GM19397 (cell line): ENCODE measurements around the gene MYPN.
"Not testable (repeated sequence)": the region's sequence is repeated elsewhere in the genome, so short reads cannot be mapped to it uniquely, and the experiment has no call there.

ENCODE experiments used
- ATAC-seq: cut with Tn5 transposase; IDR thresholded peaks from one replicate; pipeline ENCODE4 v1.9.1; 2021; ENCODE audit warnings: mild to moderate bottlenecking, moderate library complexity; ENCODE audit not compliant: unreplicated experiment

The MYPN gene

GRCh38 chr10:68223535-68224165 lies 114.4 kb downstream of the MYPN start:
- ATAC-seq: no peak

- no peak for ATAC-seq
These were observed 115.5 kb downstream of the MYPN start for GRCh38 chr10:68224810-68225209.

DNA sequence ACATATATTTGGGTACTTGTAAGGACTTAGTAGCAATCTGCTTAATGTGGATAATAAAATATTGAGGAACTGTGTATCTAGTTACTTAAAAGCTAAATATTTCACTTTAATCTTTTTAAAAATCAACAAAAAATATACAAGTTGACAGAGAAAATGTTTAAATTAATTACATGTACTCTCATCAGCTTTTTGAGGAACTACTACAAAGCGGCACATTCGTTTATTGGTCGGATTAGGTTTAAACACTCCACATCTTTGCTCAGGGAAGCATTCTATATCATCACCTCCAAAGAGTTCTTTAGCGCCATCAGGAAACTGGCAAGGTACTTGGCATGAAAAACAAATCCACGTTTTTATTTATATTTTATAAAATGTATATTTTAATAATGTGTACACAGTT lies 121.0 kb downstream of the MYPN start:
- no peak for ATAC-seq

DNA sequence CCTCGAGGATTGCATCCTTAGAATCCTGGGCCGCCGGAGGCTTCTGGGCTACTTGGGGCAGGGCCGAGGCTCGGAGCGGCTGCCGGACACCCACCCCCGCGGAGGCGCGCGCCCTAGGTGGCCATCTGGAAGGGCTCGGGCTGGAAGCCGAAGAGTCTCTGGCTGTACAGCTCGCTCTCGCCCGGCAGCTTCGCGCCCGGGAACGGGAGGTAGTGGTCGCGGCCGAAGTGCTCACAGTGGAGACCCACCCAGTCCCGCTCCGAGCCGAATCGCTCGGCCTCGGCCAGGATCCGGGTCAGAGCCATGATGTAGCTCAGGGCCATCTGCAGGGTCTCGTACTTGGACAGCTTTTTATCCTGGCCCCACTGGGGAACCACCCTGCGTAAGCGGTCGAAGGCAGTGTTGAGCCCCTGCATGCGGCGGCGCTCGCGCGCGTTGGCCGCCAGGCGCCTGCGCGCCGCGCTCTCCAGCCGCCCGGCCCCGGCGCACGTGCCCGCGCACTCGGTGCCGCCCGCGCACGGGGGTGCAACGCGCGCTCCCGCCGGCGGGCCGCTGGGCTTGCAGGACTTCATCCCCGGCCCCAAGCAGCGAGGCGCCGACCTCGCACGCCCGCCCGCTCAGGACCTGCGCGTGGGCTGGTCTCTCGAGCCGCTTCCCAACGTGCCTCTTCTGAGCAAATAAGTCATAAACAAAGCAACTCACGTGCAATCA lies 122.0 kb downstream of the MYPN start:
- ATAC-seq: peak; percentile 97

DNA sequence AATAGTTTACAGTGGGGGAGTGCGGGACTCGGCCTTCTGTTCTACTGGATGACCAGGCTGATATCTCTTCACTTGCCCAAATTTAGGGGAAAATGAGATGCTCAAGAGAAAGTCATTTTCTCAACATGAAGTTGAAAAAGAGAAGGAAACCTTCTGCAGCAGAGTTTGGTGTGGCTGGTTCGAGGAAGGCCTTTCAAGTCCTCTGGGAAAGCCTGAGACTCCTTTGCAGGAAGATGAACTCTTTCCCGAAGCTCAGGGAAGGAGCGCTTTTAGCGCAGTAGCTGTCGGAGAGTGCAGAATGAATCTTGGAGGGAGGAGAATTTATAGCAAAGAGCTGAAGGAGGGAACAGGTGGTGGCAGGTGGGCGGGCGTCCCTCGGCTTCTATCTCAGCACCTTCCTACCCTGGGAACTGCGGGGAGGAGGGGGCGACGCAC lies 122.5 kb downstream of the MYPN start, which contains the start of gene ATOH7:
Gene ATOH7, minus strand, starts transcription at position 297 of the 435 bp plus-strand sequence. CDS start 436 bp downstream, outside the sequence.
- no peak for ATAC-seq

- no peak for ATAC-seq
These were observed 123.8 kb downstream of the MYPN start for GRCh38 chr10:68233046-68233445.

- no peak for ATAC-seq
These were observed 125.8 kb downstream of the MYPN start for GRCh38 chr10:68235111-68235510.

DNA sequence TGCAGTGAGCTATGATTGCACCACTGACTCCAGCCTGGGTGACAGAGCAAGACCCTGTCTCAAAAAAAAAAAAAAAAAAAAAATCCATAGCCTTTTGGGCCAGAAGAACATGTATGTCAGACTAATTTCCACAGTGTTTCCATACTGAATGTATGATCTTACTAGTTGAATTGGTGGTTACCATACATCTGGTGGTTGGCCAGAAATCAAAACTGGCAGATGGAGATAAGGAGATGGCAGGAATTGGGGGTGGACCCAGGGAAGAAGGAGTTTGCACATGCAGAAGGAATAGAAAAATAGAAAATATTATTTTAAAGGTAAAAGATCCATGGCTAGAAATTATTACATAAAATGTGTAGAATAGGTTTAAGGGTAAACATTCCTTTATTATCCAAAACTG lies 126.3 kb downstream of the MYPN start:
- no peak for ATAC-seq

- no peak for ATAC-seq
These were observed 127.9 kb downstream of the MYPN start for GRCh38 chr10:68237173-68237572.

- no peak for ATAC-seq
These were observed 129.1 kb downstream of the MYPN start for GRCh38 chr10:68238371-68238770.

DNA sequence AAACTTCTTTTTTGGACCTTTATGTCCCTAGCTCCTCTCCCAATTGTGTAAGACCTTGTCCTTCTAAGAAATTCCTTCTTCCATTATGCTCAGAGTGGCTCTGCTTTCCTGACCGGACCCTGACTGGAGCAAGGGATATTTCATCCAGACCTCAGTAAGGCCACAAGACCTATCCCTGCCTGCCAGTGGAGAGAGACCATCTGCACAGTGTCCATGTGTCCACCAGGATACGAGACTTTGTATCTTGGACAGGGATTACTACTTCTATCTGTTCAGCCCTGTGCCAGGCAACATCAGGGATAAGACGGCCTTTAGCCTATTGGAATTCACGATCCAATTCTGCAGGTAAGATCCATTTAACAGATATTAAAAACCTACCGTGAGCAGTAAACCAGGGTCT lies 129.8 kb downstream of the MYPN start:
- ATAC-seq: no peak

GRCh38 chr10:68239596-68240150 lies 130.4 kb downstream of the MYPN start:
- ATAC-seq: no peak

- no peak for ATAC-seq
These were observed 132.8 kb downstream of the MYPN start for GRCh38 chr10:68242051-68242450.

DNA sequence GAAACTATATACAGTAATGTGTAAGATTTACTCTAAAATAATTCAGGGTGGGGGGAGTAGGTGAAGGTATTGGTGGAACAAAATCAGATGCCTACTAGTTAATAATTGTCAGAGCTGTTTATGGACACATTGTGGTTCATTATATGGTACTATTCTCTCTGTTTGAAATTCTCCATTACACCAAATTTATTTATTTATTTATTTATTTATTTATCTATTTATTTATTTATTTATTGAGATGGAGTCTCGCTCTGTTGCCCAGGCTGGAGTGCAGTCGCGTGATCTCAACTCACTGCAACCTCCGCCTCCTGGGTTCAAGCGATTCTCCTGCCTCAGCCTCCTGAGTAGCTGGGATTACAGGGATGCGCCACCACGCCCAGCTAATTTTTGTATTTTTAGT lies 137.1 kb downstream of the MYPN start:
- ATAC-seq: not testable (repeated sequence)

- ATAC-seq: no peak
These were observed 138.6 kb downstream of the MYPN start for GRCh38 chr10:68247931-68248330.

- no peak for ATAC-seq
These were observed 140.0 kb downstream of the MYPN start for GRCh38 chr10:68249297-68249696.

GRCh38 chr10:68251151-68251550 lies 141.9 kb downstream of the MYPN start:
- ATAC-seq: no peak

DNA sequence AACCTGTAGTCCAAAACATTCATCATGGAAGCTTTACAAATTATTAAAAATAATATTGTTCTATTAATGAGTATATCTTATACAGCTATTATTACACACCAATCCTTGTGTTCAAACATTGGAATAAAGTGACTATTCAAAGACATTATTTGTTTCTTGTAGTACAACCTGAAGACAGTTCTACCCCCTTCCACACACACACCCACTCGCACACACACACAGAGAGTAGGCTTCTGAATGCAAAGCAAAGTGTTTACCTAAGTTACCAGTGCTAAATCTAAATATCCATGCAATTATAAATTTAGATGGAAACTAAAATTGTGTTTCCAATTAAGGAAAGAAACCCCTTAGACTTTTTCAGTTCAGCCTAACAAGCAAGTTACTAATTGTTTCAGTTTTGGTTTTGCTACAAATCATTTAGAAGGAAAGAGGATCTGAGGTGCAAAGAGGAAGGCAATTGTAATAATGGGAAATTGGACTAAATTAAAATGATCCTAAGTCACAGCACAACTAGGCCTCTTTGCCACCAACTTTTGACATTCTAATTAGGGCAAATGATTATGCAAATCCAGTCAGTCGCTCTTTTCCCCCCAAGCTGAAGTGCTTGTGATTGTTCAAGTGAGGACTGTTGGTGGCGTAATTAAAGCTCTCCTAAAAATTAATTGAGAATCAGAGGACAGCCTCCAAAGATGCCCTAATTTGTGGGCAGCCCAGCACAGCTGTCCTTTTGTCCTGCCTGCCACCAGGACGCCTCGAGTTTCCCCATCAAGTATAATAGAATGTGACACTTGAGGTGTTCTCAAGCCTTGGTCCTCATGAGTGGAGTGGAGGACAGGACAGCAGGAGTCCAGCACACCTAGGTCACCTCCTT lies 142.6 kb downstream of the MYPN start:
- no peak for ATAC-seq

DNA sequence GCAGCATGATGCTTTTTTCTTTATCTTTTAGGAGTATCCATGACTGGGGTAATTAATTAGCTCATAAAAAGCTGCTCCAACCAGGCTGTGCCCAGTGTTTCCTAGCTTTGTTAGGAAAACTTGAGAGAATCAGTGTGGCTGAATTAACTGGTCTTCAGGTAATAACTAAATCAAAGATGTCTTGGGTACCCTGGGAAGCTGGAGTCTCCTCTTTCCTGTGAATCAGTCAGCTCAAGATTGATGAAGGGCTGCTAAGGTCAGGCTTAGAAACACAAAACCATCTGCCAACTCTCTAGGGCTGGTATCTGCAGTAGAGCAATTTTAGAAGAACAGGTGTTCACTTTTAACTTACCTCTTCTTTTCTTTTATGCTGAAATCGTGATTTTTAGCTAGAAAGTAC lies 144.1 kb downstream of the MYPN start:
- ATAC-seq: no peak

GRCh38 chr10:68261132-68261856 lies 152.0 kb downstream of the MYPN start:
- no peak for ATAC-seq
